HG03575 (cell line): Measurements from ENCODE around the gene CRCP.
"Not testable (repeated sequence)": the region's sequence is repeated elsewhere in the genome, so short reads cannot be mapped to it uniquely, and the experiment has no call there.

ENCODE experiments used
- ATAC-seq: cut with Tn5 transposase; IDR thresholded peaks from one replicate; pipeline ENCODE4 v1.9.1; 2021; ENCODE audit not compliant: unreplicated experiment, insufficient number of reproducible peaks, low FRiP score; ENCODE audit errors: extremely low read depth

The CRCP gene

DNA sequence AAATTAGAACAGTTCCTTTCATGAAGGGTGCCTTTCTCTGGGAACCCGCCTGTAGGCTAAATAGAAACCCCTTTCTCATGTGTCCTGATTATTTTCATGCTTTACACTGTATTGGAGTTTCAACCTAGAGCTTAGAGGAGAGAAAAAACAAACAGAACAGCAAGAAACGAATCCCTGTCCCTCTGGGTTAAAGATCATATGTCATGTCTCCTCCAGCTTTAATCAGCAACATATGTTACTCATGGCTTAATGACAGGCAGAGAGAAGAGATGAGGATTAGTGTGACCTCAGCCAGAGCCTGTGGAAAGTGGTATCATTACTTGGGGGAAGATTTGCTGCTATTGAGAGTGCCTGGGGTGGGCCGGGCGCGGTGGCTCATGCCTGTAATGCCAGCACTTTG, 32.1 kb downstream of the CRCP start:
- no peak for ATAC-seq

DNA sequence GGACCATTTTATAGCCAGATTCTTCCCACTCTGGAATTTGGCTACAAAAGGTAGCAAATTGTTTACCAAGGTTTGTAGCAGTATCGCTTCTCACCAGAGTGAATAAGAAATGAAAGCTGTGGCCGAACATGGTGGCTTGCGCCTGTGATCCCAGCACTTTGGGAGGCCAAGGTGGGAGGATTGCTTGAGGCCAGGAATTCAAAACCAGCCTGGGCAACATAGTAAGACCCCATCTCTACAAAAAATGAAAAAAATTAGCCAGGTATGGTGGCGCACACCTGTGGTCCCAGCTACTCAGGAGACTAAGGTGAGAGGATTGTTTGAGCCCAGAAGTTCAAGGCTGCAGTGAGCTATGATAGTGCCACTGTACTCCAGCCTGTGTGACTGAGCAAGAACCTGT, 33.0 kb downstream of the CRCP start:
- not testable (repeated sequence) for ATAC-seq

DNA sequence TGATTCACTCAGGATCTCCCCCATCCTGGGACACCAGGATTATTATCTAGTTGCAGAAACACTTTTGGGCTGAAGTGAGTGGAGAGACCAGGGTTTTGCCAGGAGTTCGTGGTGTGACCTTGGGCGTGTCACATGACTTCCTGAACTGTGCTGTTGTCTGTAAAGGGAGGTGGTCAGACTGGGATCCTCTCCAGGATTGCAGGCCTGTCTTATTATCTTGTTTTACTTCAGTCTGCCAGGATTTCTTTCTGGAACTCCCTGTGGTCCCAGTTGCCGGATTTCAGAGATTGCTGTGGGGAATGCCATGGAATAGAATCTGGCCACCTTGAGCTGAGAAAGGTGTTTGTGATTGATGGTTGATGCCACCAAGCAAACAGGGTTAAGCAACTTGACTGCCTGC, 35.8 kb downstream of the CRCP start:
- no peak for ATAC-seq

DNA sequence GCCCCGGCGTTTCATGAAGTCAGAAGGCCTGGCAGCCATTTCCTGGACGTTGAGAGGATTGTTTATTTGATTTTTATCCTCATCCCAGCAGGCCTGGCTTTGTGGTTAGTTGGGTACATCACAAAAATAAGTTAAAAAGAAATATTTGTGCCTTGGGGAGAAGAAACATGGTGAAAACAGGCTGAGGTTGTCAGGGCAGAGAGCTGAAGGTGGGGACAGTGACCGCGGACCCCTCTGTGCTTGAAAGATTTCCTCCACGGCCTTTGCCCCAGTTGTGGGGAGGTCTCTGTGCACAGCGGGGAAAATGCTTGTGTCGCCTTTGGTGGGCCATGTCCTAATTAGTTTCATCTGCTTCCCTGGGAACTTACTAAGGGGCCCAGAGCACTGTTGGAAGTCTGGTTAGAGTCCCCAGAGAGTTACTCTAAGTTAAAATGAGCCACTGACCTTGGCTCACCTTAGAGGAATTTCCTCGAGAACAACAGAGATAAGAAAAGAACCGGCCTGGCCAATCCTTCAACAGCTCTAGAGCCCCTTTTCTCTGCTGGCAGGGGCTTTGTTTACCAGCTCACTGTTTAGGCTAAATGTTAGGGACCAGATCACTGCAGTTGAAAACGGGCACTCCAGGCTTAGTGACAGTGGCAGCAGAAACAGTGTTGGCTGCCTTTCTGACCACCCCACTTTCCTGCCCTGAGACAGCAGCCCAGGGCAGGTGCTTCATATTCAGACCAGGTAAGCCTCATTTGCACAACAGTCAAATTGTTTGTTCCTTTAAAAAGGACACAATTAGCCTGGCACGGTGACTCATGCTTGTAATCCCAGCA, 37.9 kb downstream of the CRCP start:
- ATAC-seq = no peak

DNA sequence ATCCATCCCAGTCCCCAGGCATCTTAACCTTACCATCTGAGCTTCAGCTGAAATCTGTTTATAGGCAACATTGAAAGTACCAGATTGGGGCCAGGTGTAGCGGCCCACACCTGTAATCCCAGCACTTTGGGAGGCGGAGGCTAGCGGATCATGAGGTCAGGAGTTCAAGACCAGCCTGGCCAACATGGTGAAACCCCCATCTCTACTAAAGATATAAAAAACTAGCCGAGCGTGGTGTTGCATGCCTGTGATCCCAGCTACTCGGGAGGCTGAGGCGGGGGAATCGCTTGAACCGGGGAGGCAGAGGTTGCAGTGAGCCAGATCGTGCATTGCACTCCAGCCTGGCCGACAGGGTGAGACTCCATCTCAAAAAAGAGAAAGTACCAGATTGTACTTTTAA, 39.0 kb downstream of the CRCP start:
- no peak for ATAC-seq

DNA sequence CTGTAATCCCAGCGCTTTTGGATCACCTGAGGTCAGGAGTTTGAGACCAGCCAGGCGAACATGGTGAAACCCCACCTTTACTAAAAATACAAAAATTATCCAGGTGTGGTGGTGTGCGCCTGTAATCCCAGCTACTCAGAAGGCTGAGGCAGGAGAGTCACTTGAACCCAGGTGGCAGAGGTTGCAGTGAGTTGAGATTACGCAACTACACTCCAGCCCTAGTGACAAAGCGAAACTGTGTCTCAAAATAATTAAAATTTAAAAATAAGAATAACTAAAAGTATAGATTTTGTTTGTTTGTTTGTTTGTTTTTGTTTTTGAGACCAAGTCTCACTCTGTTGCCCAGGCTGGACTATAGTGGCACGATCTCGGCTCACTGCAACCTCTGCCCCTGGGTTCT, 41.4 kb downstream of the CRCP start:
- not testable (repeated sequence) for ATAC-seq

DNA sequence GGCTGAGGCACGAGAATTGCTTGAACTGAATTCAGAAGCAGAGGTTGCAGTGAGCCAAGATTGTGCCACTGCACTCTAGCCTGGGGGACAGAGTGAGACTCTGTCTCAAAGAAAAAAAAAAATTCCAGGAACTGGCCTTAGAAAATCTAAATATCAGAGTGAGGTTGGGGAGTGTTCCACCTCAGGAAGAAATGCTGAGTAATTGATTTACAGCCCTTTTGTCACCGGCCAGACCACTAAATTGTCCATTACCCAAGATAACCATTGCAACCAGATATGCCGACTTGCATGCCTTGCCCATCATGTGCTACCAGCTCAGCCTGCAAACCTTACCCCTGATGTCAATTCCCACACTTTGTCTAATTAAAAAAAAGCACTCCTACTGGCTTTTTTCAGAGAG, 42.4 kb downstream of the CRCP start:
- ATAC-seq = no peak

DNA sequence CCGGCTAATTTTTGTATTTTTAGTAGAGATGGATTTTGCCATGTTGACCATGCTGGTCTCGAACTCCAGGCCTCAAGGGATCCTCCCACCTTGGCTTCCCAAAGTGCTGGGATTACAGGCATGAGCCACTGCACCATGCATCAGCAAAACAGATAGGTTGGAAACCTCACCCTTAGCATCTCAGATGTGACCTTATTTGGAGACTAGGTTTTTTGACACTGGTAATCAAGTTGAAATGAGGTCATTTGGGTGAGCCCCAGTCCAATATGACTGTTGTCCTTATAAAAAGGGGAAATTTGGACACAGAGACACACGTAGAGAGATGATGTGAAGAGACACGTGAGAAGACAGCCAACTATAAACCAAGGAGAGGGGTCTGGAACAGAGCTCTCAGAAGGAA, 48.0 kb downstream of the CRCP start:
- no peak for ATAC-seq

DNA sequence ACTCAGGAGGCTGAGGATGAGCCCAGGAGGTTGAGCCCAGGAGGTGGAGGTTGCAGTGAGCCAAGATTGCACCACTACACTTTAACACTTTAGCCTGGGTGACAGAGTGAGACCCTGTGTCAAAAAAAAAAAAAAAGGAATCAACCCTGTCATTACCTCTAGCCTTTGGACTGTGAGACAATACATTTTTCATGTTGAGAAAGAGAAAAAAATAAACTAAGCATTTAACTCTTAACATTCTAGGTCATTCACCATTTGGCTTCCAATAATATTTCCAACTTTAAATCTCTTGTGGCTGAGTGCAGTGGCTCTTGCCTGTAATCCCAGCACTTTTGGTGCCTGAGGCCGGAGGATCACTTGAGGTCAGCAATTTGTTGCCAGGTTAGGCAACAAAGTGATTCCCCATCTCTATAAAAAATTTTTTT, 48.6 kb downstream of the CRCP start:
- no peak for ATAC-seq

DNA sequence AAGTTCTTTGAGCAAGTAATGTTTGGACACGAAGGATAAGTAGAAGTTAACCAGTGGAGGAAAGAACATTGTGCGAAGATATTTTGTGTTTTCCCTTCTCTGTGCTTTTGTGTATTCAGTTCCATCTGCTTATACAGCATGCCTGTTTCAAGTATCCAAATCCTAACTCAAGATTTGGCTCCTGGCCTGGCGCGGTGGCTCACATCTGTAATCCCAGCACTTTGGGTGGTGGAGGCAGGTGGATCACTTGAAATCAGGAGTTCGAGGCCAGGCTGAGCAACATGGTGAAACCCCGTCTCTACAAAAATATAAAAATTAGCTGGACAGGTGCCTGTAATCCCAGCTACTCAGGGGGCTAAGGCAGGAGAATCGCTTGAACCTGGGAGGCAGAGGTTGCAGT, 49.7 kb downstream of the CRCP start:
- no peak for ATAC-seq

DNA sequence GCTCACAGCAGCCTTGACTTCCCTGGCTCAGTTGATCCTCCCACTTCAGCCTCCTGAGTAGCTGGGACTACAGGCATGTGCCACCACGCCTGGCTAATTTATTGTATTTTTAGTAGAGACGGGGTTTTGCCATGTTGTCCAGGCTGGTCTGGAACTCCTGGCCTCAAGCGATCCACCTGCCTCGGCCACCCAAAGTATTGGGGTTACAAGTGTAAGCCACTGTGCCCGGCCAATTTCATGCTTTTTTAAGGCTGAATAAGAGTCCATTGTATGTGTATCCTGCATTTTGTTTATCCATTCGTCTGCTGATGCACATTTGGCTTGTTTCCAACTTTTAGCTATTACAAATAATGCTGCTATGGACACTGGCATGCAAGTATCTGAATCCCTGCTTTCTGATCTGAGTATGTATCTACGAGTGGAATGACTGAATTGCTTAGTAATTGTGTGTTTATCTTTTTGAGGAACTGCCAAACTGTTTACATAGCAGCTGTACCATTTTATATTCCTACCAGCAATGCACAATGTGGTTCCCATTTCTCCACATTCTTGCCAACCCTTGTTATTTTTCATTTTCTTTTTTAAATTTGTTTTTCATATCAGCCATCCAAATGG, 53.2 kb downstream of the CRCP start:
- ATAC-seq = no peak

DNA sequence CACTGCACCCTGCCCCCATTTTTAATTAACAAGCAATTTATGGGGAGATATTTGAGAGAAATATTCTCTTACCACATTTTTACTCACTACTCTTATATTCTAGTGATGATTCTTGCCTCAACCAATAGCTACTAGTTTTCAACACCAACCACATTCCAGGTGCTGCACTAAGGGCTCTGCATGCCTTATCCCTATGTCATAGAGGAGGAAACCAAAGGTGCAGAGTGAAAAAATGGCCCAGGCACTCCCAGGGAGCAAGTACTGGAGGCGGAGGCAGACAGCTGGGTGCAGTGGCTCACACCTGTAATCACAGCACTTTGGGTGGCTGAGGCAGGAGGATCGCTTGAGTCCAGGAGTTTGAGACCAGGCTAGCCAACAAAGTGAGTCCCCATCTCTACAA, 55.0 kb downstream of the CRCP start:
- ATAC-seq = no peak

DNA sequence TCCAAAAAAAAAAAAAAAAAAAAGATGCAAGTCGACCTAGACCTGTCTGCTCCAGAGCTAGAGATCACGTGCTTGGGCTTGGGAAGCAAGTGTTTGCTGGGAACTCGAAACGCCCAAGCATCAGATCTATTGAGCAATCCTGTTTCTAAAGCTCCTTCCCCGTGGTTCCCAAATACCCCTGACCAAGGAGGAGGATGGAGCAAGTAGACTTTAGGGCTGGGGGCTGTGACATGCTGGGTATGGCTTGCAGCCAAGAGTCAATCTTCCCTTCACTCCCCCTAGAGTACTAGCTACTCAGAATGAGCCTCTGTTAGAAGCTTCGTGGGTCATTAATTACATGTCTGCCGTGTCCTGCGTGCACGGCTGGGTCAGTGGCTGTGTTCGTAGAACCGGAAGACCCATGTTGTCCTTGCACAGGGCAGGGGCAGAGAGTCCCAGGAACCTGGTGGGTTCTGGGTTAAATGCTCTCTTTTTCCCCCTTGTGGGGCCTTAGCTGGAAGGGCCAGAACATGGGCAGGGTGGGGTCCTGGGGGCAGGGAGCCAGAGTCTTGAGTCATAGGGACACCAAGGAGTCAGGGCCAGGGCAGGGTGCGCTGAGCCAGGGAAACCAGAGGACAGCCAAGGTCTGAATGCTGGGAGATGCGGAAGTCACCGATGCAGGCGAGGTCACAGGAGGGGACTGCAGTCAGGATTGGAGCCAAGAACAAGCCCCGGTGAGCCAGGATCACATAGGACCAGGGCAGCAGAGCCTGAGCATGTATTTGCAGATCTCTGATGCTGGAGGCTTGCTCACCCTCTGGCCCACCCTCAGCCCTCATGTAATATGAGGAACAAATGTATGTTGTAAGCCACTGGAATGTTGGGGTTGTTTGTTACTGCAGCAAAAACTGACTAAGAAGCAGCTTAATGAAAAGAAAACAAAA, 55.9 kb downstream of the CRCP start:
- no peak for ATAC-seq

DNA sequence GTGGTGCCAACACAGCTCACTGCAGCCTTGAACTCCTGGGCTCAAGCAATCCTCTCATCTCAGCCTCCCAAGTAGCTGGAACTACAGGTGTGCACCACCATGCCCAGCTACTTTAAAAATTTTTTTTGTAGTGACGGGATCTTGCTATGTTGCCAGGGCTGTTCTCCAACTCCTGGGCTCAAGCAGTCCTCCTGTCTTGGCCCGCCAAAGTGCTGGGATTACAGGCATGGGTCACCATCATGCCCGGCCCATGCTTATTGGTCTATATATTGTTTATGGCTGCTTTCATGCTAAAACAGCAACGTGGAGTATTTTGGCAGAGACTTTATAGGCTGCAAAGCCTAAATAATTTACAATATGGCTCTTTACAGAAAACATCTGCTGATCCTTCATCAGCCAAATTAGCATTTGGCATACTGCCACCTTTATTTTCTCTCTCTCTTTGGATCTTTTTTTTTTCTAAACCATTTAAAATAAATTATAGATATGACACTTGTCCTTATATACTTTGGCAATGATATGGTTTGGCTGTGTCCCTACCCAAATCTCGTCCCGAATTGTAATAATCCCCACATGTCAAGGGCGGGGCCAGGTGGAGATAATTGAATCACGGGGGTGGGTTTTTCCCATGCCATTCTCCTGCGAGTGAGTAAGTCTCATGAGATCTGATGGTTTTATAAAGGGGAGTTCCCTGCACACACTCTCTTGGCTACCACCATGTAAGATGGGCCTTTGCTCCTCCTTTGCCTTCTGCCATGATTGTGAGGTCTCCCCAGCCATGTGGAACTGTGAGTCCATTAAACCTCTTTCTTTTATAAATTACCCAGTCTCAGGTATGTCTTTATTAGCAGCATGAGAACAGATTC, 58.1 kb downstream of the CRCP start:
- ATAC-seq = not testable (repeated sequence)

DNA sequence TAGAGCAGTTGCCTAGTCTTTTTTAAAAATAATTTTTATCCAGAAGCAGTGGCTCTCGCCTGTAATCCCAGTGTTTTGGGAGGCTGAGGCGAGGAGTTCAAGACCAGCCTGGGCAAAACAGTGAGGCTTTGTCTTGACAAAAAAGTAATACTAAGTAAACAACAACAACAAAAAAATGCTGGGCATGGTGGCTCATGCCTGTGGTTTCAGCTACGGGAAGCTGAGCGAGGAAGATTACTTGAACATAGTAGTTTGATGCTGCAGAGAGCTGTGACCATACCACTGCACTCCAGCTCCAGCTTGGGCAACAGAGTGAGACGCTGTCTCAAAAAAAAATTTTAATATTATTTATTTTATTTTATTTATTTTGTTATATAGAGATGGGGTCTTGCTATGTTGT, 59.2 kb downstream of the CRCP start:
- ATAC-seq = no peak

DNA sequence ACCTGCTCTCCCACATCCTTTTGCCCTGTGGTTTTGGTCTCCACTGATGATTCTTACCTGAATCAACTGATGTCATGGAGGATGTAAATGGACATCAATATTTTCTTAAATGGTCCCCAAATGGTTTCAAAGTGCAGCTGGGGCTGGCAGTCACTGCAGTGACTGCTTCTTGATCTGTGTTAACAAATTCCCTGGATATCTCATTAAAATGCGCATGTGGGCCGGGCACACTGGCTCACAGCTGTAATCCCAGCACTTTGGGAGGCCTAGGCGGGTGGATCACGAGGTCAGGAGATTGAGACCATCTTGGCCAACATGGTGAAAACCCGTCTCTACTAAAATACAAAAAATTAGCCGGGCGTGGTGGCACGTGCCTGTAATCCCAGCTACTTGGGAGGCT, 60.4 kb downstream of the CRCP start:
- ATAC-seq = not testable (repeated sequence)

DNA sequence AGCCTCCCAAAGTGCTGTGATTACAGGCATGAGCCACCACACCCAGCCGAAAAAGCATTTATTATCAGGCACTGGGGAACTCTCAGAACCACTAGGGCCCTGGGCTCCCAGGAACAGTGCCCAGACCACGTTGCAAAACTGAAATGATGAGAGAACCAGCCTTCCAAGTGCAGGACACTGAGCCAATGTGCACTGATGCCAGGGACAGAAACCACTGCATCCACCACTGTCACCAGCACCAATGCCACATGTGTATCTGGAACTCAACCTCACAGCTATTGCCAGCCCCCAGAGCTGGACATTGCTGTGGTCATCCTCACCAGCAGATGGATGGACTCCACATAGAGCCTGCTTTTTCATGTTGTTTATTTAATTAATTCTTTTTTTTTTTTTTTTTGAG, 62.3 kb downstream of the CRCP start:
- ATAC-seq = no peak

DNA sequence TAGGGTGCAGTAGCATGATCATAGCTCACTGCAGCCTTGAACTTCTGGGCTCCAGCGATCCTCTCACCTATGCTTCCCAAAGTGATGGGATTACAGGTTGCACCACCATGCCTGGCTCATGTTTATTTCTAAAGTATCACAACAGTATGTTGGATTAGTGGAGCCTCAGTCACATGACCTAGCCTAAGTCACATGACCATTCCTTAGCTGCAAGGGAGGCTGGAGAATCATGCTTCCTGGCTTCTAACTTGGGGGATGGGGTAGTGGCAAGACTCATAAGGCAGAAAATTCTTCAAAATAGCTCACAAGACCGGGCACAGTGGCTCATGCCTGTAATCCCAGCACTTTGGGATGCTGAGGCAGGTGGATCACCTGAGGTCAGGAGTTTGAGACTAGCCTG, 63.6 kb downstream of the CRCP start:
- ATAC-seq = no peak

DNA sequence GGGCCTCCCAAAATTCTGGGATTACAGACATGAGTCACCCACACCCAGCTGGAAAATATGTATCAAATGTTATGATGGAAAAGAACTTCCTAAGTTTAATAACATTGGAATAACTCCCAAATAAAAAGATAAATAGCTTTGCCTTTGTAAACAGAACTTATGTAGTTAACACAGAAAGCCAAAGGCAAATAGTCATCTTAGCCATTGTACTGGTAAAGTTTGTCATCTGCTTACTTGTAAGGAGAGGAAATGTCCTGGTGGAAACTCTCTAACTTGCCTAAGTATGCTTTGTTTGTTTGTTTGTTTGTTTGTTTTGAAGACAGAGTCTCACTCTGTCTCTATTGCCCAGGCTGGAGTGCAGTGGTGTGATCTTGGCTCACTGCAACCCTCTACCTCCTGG, 66.7 kb downstream of the CRCP start:
- no peak for ATAC-seq
